Esophagus muscularis mucosa (tissue), 4 donors: ENCODE measurements around the gene MAML3. TPM values are rescaled to one million over a fixed set of nuclear protein-coding genes. Genes with fewer than 3 reads are reported as not detected.

Experiments used
- DNase-seq: peaks from one replicate; pipeline ENCODE4 v3.0.0-alpha.2; 2017; ENCODE audit errors: extremely low spot score
- H3K27ac ChIP-seq, 4 donors: fragments of 200-600 bp; sonication (generic); replicated peaks in 1 of 4; 1 replicate in 3 of 4; 2 replicates in 1 of 4; pipeline ENCODE4 v1.5.1; 2016 to 2019; ENCODE audit warnings: mild to moderate bottlenecking in 1 of 4
- H3K27me3 ChIP-seq, 4 donors: fragments of 200-600 bp; sonication (generic); one replicate each; pipeline versions ENCODE4 v1.5.1 to v1.6.0; 2016 to 2019
- H3K36me3 ChIP-seq, 4 donors: fragments of 200-600 bp; sonication (generic); one replicate each; pipeline ENCODE4 v1.5.1; 2016 to 2019
- H3K4me1 ChIP-seq, 4 donors: fragments of 200-600 bp; sonication (generic); one replicate each; pipeline ENCODE4 v1.5.1; 2016 to 2019
- H3K4me3 ChIP-seq, 4 donors: fragments of 200-600 bp; sonication (generic); 1 replicate in 2 of 4; 2 replicates in 2 of 4; pipeline ENCODE4 v1.5.1; 2016 to 2019; ENCODE audit warnings: mild to moderate bottlenecking in 4 of 4, moderate library complexity in 1 of 4
- H3K9me3 ChIP-seq, 4 donors: fragments of 200-600 bp; sonication (generic); 1 replicate in 3 of 4; 2 replicates in 1 of 4; pipeline ENCODE4 v1.5.1; 2016 to 2019
- CTCF ChIP-seq, 3 experiments: fragments of 200-600 bp in 2 of 3; fragments of 450-650 bp in 1 of 3; sonication (generic) in 2 of 3; IDR thresholded peaks; one replicate each; pipeline ENCODE4 v1.5.1; 2017 to 2019; ENCODE audit warnings: antibody characterized with exemption in 3 of 3, mild to moderate bottlenecking in 2 of 3, moderate library complexity in 1 of 3
- EP300 ChIP-seq: sonication (generic); formaldehyde crosslinking; IDR thresholded peaks from one replicate; pipeline ENCODE4 v1.6.1; 2017; ENCODE audit warnings: antibody characterized with exemption
- POLR2A ChIP-seq: fragments of 450-650 bp; IDR thresholded peaks from one replicate; pipeline ENCODE4 v1.6.1; 2017; ENCODE audit warnings: antibody characterized with exemption, moderate library complexity, mild to moderate bottlenecking, low read depth
- POLR2AphosphoS5 ChIP-seq, 2 donors: sonication (generic); formaldehyde crosslinking; IDR thresholded peaks; one replicate each; pipeline ENCODE4 v1.6.1; 2017; ENCODE audit warnings: antibody characterized with exemption in 2 of 2
- WGBS: methylation state at CpG from one replicate; pipeline ENCODE4 v1.1.5; 2018; 5-methylcytosine and 5-hydroxymethylcytosine counted together
- intact Hi-C: fragments of 100-400 bp; cut with DNase I; formaldehyde crosslinking; loops from one replicate; pipeline ENCODE4 v1.15.1; 2023
- total RNA-seq, 4 donors: library from RNA; depleted of rRNA; stranded (reverse); fragments of >200 nt; gene quantifications; one replicate each; pipeline versions ENCODE4 v1.1.0 to v1.2.1, GENCODE V29; 2016

MAML3 gene
- total RNA-seq, 4 donors from 2014 or later: 5.0 to 8.7 (median 7.1) TPM

- Histone ChIP-seq H3K4me3 (no peak overlapping the region), H3K9me3 (no peaks in the 10 kb centered on the region), H3K27ac (peak overlapping the region in 1 of 4 donors; percentile 17), H3K36me3 (no peaks in the 10 kb centered on the region), H3K4me1 (peaks cover 7 to 36% (median 18%) of the 10 kb centered on the region in 4 donors), H3K27me3 (no peaks in the 10 kb centered on the region)
- no peak for DNase-seq
- TF ChIP-seq POLR2AphosphoS5 (IDR thresholded peaks at IDR 0.05) (no peak), POLR2A (no peak), EP300 (no peak), CTCF (IDR thresholded peaks at IDR 0.05) (peak in 1 of 3 experiments; percentile 6)
- WGBS: 81% methylated on average over 2 of the region's 5 CpGs
- intact Hi-C loops: no loop called here
Measured at GRCh38 chr4:139876337-139876941, 277.5 kb downstream of the MAML3 start.

DNA sequence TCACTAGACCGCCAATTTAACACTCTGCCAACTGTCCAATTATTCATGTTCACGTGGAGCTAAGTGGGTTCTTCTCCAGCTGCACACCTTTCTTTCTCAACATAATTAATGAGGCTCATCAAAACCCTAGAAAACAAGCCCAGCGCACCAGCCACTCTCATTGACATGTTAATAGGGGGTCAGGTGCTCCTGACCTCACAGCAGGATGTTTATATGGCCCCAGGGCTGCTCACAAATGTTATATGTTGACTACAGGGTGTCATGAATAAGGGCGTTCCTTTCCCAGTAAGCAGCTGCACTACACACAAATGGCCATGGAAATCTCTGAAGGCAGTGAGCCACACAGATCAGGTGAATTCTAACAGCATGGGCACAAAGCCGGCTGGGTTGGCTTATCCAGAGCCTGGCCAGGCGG, 278.6 kb downstream of the MAML3 start:
- intact Hi-C loops: no loop called here
- Histone ChIP-seq H3K9me3 (no peaks in the 10 kb centered on the region), H3K36me3 (no peaks in the 10 kb centered on the region), H3K27ac (no peak overlapping the region), H3K4me3 (no peak overlapping the region), H3K27me3 (no peaks in the 10 kb centered on the region), H3K4me1 (peaks cover 7 to 27% (median 14%) of the 10 kb centered on the region in 4 donors)
- no peak for TF ChIP-seq EP300
- TF ChIP-seq CTCF (IDR thresholded peaks at IDR 0.05): no peak
- TF ChIP-seq POLR2AphosphoS5 (IDR thresholded peaks at IDR 0.05): no peak
- no peak for TF ChIP-seq POLR2A
- 93% methylated on average over 6 of the region's 6 CpGs for WGBS
- no peak for DNase-seq

- no peak overlapping the region for H3K4me3 ChIP-seq
- H3K4me1 ChIP-seq: peaks cover 7 to 20% (median 13%) of the 10 kb centered on the region in 4 donors
- H3K27ac ChIP-seq: no peak overlapping the region
- 88% methylated on average over 4 of the region's 4 CpGs for WGBS
- no peaks in the 10 kb centered on the region for H3K27me3 ChIP-seq
- H3K9me3 ChIP-seq: no peaks in the 10 kb centered on the region
- intact Hi-C loops: no loop called here
- no peak for DNase-seq
- no peak for TF ChIP-seq POLR2A
- TF ChIP-seq EP300: no peak
- no peaks in the 10 kb centered on the region for H3K36me3 ChIP-seq
Measured at GRCh38 chr4:139873111-139873860, 280.7 kb downstream of the MAML3 start.

- intact Hi-C loops: no loop called here
- DNase-seq: no peak
- no peak overlapping the region for H3K27ac ChIP-seq
- no peak overlapping the region for H3K4me3 ChIP-seq
- H3K36me3 ChIP-seq: no peaks in the 10 kb centered on the region
- no peaks in the 10 kb centered on the region for H3K9me3 ChIP-seq
- TF ChIP-seq EP300: no peak
- 77% methylated on average over 2 of the region's 2 CpGs for WGBS
- H3K27me3 ChIP-seq: no peaks in the 10 kb centered on the region
- peaks cover 7 to 18% (median 13%) of the 10 kb centered on the region in 4 donors for H3K4me1 ChIP-seq
Measured at GRCh38 chr4:139872274-139872673, 281.7 kb downstream of the MAML3 start.

- H3K9me3 ChIP-seq: no peaks in the 10 kb centered on the region
- WGBS: 85% methylated on average over 4 of the region's 4 CpGs
- DNase-seq: no peak
- H3K4me3 ChIP-seq: no peak overlapping the region
- intact Hi-C loops: no loop called here
- peaks cover 0 to 10% (median 0%) of the 10 kb centered on the region in 4 donors for H3K4me1 ChIP-seq
- H3K27me3 ChIP-seq: no peaks in the 10 kb centered on the region
- no peak overlapping the region for H3K27ac ChIP-seq
- TF ChIP-seq POLR2A (no peak), EP300 (no peak), POLR2AphosphoS5 (IDR thresholded peaks at IDR 0.05) (no peak), CTCF (IDR thresholded peaks at IDR 0.05) (no peak)
- no peaks in the 10 kb centered on the region for H3K36me3 ChIP-seq
Measured at GRCh38 chr4:139869810-139870209, 284.2 kb downstream of the MAML3 start.
